ENCODE measurements around the gene IFIT2. TPM values are rescaled to one million over a fixed set of nuclear protein-coding genes. Genes with fewer than 3 reads are reported as not detected.

Gene IFIT2
- total RNA-seq, 1 experiment from 2014 or later = not detected

DNA sequence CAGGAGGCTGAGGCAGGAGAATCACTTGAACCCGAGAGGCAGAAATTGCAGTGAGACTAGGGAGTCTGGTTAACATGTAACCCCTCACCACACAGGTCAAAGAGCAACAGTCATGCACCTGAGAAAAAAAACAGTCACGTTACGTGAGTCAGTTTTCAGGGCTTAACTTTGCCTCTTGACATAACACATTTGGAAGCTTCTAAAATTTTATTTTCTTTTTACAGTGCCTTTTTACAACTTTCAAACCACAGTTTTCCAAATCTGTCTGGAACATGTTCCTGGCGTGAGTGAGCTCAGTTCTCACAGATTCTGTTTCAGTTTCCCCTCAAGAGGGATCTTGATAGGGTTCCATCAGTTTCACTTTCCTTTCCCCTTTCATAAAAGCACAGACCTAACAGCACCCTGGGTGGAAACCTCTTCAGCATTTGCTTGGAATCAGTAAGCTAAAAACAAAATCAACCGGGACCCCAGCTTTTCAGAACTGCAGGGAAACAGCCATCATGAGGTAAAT lies 30.3 kb downstream of the IFIT2 start:
- no peak overlapping the region for H3K4ac ChIP-seq (ENCODE audit: low read depth, low read length)
- TF ChIP-seq, protein P1, sequence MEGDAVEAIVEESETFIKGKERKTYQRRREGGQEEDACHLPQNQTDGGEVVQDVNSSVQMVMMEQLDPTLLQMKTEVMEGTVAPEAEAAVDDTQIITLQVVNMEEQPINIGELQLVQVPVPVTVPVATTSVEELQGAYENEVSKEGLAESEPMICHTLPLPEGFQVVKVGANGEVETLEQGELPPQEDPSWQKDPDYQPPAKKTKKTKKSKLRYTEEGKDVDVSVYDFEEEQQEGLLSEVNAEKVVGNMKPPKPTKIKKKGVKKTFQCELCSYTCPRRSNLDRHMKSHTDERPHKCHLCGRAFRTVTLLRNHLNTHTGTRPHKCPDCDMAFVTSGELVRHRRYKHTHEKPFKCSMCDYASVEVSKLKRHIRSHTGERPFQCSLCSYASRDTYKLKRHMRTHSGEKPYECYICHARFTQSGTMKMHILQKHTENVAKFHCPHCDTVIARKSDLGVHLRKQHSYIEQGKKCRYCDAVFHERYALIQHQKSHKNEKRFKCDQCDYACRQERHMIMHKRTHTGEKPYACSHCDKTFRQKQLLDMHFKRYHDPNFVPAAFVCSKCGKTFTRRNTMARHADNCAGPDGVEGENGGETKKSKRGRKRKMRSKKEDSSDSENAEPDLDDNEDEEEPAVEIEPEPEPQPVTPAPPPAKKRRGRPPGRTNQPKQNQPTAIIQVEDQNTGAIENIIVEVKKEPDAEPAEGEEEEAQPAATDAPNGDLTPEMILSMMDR (conservative IDR thresholded peaks at IDR 0.05) = no peak
- H3K4me1 ChIP-seq (ENCODE audit: insufficient read depth, low read length) = peaks cover 22% of the 10 kb centered on the region
- H3K9me3 Mint-ChIP-seq = no peaks in the 10 kb centered on the region; a peak in 1 of 5 replicates
- H3K56ac ChIP-seq (ENCODE audit: insufficient read length, low read depth, low read length) = no peak overlapping the region
- H2BK5ac ChIP-seq (ENCODE audit: insufficient read length, low read length) = no peak overlapping the region
- peak overlapping the region; percentile 42 to 95 (median 87); a peak in 6 of 7 replicates for H3K27ac Mint-ChIP-seq
- H3K9ac ChIP-seq (ENCODE audit: extremely low read depth, insufficient read length, low read length) = no peak overlapping the region
- no peak overlapping the region for H4K8ac ChIP-seq (replicated peaks; ENCODE audit: insufficient read length, low read depth, low read length)
- no peak overlapping the region for H2BK120ac ChIP-seq (ENCODE audit: low read depth, low read length, poor library complexity, severe bottlenecking)
- no peak overlapping the region for H3K4me3 Mint-ChIP-seq
- no peaks in the 10 kb centered on the region for H3K79me1 ChIP-seq (ENCODE audit: insufficient read depth, low read depth, low read length, poor library complexity, severe bottlenecking)
- no peak overlapping the region for H2BK12ac ChIP-seq (ENCODE audit: insufficient read length, low read depth, low read length)
- no peaks in the 10 kb centered on the region for H3K27me3 ChIP-seq (ENCODE audit: insufficient read depth, low read length)
- no peak overlapping the region for H3K4me2 ChIP-seq (ENCODE audit: insufficient read depth, insufficient read length, low read length)
- H2AFZ ChIP-seq (ENCODE audit: low read length) = peak overlapping the region; percentile 73
- no peaks in the 10 kb centered on the region for H3K23me2 ChIP-seq (ENCODE audit: insufficient read length, low read depth, low read length, poor library complexity, severe bottlenecking)
- no peak overlapping the region for H3K23ac ChIP-seq (ENCODE audit: insufficient read length, low read depth, low read length)
- H3K79me2 ChIP-seq (ENCODE audit: insufficient read depth, low read length) = no peaks in the 10 kb centered on the region
- H3K9me3 ChIP-seq (ENCODE audit: control insufficient read depth, low read depth, low read length) = no peaks in the 10 kb centered on the region
- peaks cover 0 to 2% (median 0%) of the 10 kb centered on the region in 3 experiments; a peak in 2 of 7 replicates for H3K36me3 Mint-ChIP-seq (ENCODE audit: insufficient read depth in 1 of 3, low read depth in 3 of 3)
- no peak overlapping the region for H3T11ph ChIP-seq (ENCODE audit: low read length)
- no peak overlapping the region for H2BK15ac ChIP-seq (ENCODE audit: low read depth, low read length)
- H3K27ac ChIP-seq (ENCODE audit: insufficient read length, low read depth, low read length) = no peak overlapping the region
- H3K14ac ChIP-seq (ENCODE audit: insufficient read depth, low read length) = no peak overlapping the region
- no peak overlapping the region for H4K5ac ChIP-seq (ENCODE audit: insufficient read length, low read depth, low read length)
- no peak overlapping the region for H2AK5ac ChIP-seq (ENCODE audit: insufficient read length, low read length)
- no peak for DNase-seq
- no CpG with 5 or more reads among the region's 5 CpGs for WGBS (ENCODE audit: extremely low coverage, insufficient read length, low lambda C conversion rate)
- peaks cover 49 to 50% of the 10 kb centered on the region in 2 experiments for H3K4me1 Mint-ChIP-seq
- H3K18ac ChIP-seq (ENCODE audit: insufficient read length, low read depth, low read length) = no peak overlapping the region
- no peaks in the 10 kb centered on the region for H3K27me3 Mint-ChIP-seq (ENCODE audit: low read depth)
- H4K91ac ChIP-seq (ENCODE audit: insufficient read length, low read depth, low read length) = no peak overlapping the region
- H2BK20ac ChIP-seq (ENCODE audit: low read depth, low read length, poor library complexity, severe bottlenecking) = no peak overlapping the region
- H4K20me1 ChIP-seq (ENCODE audit: control insufficient read depth, insufficient read depth, insufficient read length) = no peaks in the 10 kb centered on the region

All from H9 (cell line).